Endometrial microvascular endothelial cells (primary cell): ENCODE results near the gene FRS2. TPM values are rescaled to one million over a fixed set of nuclear protein-coding genes. Genes with fewer than 3 reads are reported as not detected.

Source experiments
- in situ Hi-C: cut with HindIII; loops from 2 replicates; pipeline ENCODE4 v1.10.0; 2017; ENCODE audit warnings: low sequenced_read_pairs, low pct_unique_long_range_greater_than_20kb; ENCODE audit errors: inconsistent ontology term
- total RNA-seq: library from RNA; depleted of rRNA; stranded (reverse); fragments of >200 nt; gene quantifications from one replicate; pipeline ENCODE4 v1.2.3, GENCODE V29; 2015; ENCODE audit errors: inconsistent ontology term

Gene FRS2
- total RNA-seq, 1 donor from 2014 or later, result 19.1 TPM

- in situ Hi-C loops, result no loop called here
Measured at GRCh38 chr12:69492739-69493138, 22.6 kb downstream of the FRS2 start.

DNA sequence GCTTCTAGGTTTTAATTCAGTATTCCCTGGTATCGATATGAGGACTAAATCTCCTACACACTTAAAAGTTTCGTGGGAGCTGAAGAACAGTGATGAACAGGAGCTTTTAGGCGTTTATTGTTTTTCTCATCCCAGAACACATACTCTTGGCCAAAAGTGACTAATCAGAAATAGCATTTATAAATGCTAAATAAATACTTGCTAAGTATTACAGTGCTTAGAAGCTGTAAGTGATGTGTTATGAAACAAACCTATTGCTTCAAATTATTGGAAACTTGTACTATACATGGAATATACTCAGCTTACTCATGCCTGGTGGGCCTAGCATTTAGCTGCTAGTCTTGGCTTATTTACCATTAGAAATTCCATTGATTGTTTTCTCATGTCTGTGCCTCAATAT, 24.9 kb downstream of the FRS2 start:
- in situ Hi-C loops, result no loop called here

DNA sequence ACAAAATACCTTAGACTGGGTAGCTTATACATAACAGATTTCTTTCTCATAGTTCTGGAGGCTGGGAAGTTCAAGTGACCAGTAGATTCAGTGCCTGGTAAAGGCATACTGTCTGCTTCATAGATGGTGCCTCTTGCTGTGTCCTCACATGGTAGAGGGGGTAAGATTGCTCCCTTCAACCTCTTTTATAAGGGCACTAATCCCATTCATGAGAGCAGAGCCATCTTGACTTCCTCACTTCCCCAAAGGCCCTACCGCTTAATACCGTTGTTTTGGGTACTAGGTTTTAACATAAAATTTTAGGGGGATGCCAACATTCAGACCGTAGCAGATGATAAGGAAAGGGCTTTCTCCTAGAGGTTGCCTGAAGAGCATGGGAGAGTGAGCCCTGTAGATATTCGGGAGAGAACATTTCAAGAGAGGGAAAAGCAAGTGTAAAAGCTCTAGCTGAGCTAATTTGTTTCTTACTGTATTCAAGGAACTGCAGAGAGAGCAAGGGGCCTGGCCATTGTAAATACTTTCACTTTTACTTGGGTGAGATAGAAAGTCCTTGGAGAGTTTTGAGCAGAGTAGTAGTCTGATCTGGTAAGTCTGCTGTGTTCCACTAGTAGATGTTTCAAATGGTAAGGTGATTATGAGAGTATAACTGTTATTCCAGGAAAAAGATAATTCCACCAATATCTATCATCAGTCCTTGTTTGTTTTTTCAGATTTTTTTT, 27.3 kb downstream of the FRS2 start:
- in situ Hi-C loops, result no loop called here

GRCh38 chr12:69500631-69501030, 30.4 kb downstream of the FRS2 start:
- in situ Hi-C loops, result no loop called here

DNA sequence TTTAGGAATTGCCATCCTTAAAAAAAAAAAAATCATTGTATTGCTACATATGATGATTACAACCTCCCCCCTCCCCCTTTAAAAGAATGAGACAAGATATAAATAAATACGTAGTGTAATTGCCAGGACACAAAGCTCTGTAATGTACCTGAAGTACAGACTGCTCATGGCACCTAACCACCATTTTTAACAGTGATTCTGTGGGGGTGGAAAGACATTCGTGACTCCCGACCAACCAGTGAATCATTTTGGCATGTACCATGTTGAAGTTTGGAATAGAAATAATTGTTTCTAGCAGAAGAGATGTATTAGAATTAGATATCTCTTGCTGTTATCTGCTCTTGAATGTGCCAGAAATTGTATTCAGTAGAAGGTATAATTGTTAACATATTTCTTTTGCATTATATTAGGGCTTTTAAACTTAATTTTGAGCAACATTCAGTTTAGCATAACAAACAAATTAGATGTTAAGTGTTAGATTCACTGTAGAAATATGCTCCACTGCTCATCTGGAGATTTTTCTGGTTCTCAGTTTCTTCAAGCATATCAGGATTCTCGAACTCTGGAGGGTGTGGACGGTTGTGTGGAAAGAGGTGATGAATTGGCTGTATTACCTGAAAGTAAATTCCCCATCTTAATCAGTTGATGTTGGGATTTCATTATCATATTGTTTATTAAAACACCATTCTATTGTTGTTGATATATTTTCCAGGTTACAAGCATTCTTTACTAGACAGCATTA, 31.1 kb downstream of the FRS2 start:
- in situ Hi-C loops, result no loop called here

GRCh38 chr12:69502345-69503081, 32.3 kb downstream of the FRS2 start:
- in situ Hi-C loops, result no loop called here

DNA sequence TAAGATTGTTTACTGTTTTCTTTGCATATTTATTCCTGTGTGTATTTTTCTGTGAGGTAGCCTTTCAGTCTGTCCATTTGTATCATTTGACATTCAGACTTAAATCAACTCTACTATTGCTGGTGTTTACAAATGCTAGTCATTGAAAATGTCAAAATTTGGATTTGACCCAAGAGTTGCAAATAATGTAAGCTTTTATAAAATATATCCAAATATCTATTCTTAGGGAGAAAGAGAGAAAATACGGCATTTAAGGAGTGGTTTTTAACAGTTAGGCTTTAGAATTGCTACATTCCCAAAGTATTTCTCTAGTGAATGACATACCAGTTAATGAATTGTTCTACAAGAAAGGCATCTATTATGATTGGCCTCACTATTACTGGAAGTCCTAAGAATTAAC, 37.9 kb downstream of the FRS2 start:
- in situ Hi-C loops, result no loop called here

DNA sequence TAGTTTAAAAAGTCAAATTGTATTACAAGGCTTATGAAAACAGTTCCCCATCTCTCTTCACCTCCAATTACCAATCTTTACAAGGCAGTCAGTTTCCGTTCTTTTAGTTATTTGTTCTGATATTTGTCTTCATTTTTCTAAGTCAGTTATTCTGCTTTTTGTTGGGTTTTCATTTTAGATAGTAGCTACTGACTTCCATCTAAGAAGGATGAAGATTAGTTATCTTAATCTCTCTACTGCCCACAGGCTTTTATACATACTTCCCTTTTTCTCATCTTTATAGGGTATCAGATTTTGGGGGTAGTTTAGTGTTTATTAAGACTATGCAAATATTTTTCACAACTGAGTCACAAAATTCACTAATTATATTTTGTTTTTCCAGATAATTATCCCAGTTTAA, 38.4 kb downstream of the FRS2 start:
- in situ Hi-C loops, result no loop called here

DNA sequence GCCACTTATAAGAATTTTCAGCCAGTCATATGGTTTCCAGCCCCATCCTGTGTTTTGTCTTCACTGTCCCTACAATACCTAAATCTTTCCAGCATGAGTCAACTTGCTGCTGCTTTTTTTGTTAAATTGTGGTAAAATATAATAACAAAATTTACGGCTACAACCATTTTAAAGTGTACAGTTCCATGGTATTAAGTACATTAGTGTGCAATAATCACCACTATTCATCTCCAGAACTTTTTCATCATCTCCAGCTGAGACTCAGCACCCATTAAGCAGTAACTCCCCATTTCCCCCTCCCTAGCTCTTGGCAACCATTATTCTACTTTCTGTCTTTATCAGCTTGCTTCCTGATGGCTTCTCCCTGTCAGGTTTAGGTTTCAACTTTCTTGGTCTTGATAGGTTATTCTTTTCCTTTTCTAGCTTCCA, 39.1 kb downstream of the FRS2 start:
- in situ Hi-C loops, result no loop called here

DNA sequence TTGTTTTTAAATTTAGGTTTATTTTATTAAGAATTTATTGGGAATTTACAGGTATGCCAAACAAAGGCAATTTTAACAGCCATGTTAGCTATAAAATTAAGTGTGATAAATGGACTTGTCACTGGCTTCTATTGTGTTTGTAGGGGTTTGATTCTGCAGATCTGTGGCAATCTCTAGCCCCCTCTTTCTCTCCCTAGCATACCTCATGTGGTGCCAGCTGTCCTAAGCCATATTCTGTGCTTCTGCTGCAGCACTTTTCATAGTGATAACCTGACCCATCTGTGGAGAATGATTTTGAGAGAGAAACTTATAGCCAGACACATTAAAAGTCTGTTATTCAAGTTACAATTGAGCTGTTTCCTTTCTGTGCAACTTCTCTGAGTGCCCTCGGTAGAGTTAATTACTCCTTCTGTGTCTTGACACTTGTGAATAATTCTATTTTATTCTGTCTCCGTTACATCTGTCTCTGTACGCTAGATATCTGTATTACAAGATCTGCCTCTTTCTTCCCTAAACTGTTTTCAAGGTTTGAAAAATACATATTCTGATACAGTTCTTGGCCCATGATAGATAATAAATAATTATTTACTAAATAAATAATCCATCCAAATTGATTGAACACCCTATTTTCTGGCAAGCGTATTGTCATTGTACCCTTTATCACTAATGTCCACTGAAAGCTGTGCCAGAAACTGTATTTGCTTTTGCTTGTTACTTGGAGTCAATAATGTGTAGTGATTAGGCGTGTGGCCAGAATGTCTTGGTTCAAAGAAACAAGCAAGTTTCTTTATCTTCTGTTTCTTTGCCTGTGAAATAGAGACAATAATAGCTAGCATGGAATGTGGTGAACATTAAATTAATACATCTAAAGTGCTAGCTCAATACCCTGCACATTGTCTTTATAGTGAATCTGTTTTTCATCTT, 40.0 kb downstream of the FRS2 start:
- in situ Hi-C loops, result no loop called here

DNA sequence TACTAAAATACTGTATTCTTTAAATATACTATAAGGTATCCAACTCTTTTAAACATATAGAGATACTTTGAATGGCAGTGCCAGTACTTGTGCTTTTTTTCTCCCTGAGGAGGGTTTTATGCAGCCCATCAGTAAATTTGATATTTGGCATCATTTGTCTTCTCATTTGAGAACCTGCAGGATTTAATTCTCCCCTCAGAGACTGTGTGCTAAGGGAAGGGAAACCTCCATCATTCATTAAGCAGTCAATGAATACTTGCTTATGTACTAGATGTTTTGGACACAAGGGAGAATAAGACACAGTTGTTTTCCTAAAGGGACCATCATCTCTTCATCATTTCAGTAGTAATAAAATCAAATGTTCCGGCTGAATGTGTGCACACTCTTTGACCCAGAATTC, 40.8 kb downstream of the FRS2 start:
- in situ Hi-C loops, result no loop called here

- in situ Hi-C loops, result no loop called here
Measured at GRCh38 chr12:69511469-69512267, 41.5 kb downstream of the FRS2 start.

GRCh38 chr12:69512820-69513219, 42.6 kb downstream of the FRS2 start:
- in situ Hi-C loops, result no loop called here

DNA sequence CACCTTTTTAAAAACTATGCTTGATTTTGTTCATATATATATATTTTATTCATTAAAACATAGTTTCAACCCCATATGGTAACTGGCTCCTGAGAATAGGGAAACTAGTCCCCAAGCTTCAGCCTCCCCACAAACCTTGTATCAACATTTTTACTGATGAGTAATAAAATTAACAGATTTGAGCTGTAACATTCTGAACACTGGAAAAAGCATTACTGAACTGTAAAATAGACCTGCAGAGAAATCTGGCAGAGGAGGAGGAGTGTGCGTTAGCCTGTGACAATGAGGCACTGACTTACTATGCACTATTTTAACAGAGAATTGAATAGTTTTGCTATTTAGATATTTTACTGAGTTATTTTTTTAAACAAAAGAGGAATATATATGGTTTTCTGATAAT, 43.1 kb downstream of the FRS2 start:
- in situ Hi-C loops, result no loop called here

GRCh38 chr12:69514111-69514510, 43.9 kb downstream of the FRS2 start:
- in situ Hi-C loops, result no loop called here

DNA sequence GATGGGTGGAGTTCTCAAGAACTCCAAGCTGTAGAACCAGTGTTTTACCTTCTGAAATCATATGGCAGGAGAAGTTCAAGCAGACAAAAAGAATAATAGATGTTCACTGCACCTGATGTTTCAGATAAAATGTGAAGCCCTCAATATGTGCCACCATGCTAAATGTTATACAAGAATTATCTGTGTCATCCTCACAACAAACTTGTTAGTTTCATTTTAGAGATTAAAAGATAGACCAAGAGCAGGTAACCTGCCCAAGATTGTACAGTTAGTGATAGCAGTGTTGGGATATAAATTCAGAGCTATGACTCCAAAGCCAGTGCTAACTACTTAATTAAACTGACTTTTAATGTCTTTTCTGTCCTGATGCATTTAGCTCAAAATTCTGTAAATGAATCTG, 44.7 kb downstream of the FRS2 start:
- in situ Hi-C loops, result no loop called here

- in situ Hi-C loops, result no loop called here
Measured at GRCh38 chr12:69515394-69515930, 45.3 kb downstream of the FRS2 start.

- in situ Hi-C loops, result no loop called here
Measured at GRCh38 chr12:69516950-69517349, 46.8 kb downstream of the FRS2 start.
